Fibroblast of the aortic adventitia (primary cell): ENCODE measurements around the gene MYMK. TPM values are rescaled to one million over a fixed set of nuclear protein-coding genes. Genes with fewer than 3 reads are reported as not detected.

Experiments used
- DNase-seq: peaks from one replicate; pipeline ENCODE4 v3.0.0-alpha.2; 2010; ENCODE audit warnings: low read depth
- H3K4me3 ChIP-seq: 2 replicates; pipeline ENCODE4 v1.5.1; 2011; ENCODE audit warnings: low read depth, mild to moderate bottlenecking, control low read depth, low read length, moderate library complexity
- CTCF ChIP-seq: IDR thresholded peaks from 2 replicates; pipeline ENCODE4 v1.5.1; 2011; ENCODE audit warnings: mild to moderate bottlenecking, low read length, control low read depth, inconsistent platforms; ENCODE audit not compliant: insufficient read depth
- total RNA-seq: library from RNA; depleted of rRNA; stranded (reverse); fragments of >200 nt; gene quantifications from 2 replicates; pipeline ENCODE4 v1.2.3, GENCODE V29; 2012; ENCODE audit warnings: low replicate concordance

Gene MYMK
- total RNA-seq, 1 donor, result not detected

- DNase-seq, result no peak
- TF ChIP-seq CTCF, result no peak
- no peak overlapping the region for H3K4me3 ChIP-seq
Measured at GRCh38 chr9:133475292-133476012, 49.3 kb downstream of the MYMK start.

GRCh38 chr9:133474853-133475252, 49.9 kb downstream of the MYMK start:
- no peak for DNase-seq
- no peak overlapping the region for H3K4me3 ChIP-seq
- TF ChIP-seq CTCF, result no peak

DNA sequence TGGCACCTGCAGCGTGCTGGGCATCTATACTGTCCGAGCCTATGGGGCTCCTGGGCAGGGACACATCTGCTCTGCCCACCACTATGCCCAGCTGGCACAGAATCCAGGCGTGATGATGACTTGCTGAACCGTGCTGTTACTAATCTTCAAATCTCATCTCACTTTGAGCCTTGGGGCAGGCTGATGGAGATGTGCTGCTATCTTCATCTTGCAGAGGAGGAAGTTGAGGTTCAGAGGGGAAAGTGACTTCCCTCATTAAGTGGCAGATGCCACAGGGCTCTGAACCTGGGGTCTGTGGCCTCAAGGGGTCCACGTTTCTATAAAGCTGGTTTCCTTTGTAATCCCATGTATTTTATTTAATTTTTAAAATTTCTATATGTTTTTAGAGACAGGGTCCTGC, 50.5 kb downstream of the MYMK start:
- no peak for TF ChIP-seq CTCF
- H3K4me3 ChIP-seq, result no peak overlapping the region
- no peak for DNase-seq

GRCh38 chr9:133473743-133474142, 51.0 kb downstream of the MYMK start:
- H3K4me3 ChIP-seq, result no peak overlapping the region

GRCh38 chr9:133472753-133473378, 51.9 kb downstream of the MYMK start:
- DNase-seq, result no peak
- no peak overlapping the region for H3K4me3 ChIP-seq
- no peak for TF ChIP-seq CTCF

More at GRCh38 chr9:133473743-133474142, 51.0 kb downstream of the MYMK start:
- DNase-seq, result no peak
- TF ChIP-seq CTCF, result no peak

- no peak for TF ChIP-seq CTCF
- no peak overlapping the region for H3K4me3 ChIP-seq
- DNase-seq, result no peak
Measured at GRCh38 chr9:133472277-133472645, 52.5 kb downstream of the MYMK start.
